GM13977 (cell line): ENCODE results near the gene POLA1.

Experiments
- DNase-seq: peaks from one replicate; pipeline ENCODE4 v3.0.0; 2012; ENCODE audit warnings: low spot score
- in situ Hi-C: fragments of 300-500 bp; cut with MboI; formaldehyde crosslinking; loops from one replicate; pipeline ENCODE4 v1.12.0; 2022; ENCODE audit warnings: low sequenced_read_pairs, low pct_unique_long_range_greater_than_20kb, mixed read lengths, inconsistent platforms; ENCODE audit not compliant: unreplicated experiment
- TF ChIP-seq, protein P1 (sequence below): IDR thresholded peaks from 2 replicates; pipeline ENCODE4 v1.5.1; 2012; ENCODE audit warnings: mild to moderate bottlenecking, control low read depth; ENCODE audit not compliant: insufficient read depth; ENCODE audit errors: extremely low read depth, missing control alignments

Gene POLA1

DNA sequence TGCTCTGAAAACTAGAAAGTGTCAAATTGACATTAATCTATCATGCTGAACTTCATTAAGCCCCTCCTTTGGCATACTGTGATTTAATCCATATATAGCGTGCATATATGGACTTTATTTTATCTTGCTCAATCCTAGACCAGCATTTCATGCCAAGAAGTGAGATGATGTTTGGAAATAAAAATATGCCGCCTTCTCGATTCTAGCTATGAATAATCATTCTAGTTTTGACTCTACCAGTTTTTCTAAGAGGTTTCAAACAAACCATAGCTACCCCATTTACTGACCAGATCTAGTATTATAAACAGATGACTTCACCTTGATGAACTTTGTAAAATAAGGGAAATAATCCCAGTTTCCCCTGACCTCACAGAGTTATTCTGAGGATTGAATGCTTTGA is 227.1 kb downstream of the POLA1 start:
- DNase-seq = peak; percentile 7
- in situ Hi-C loops = no loop called here
- TF ChIP-seq, protein P1, sequence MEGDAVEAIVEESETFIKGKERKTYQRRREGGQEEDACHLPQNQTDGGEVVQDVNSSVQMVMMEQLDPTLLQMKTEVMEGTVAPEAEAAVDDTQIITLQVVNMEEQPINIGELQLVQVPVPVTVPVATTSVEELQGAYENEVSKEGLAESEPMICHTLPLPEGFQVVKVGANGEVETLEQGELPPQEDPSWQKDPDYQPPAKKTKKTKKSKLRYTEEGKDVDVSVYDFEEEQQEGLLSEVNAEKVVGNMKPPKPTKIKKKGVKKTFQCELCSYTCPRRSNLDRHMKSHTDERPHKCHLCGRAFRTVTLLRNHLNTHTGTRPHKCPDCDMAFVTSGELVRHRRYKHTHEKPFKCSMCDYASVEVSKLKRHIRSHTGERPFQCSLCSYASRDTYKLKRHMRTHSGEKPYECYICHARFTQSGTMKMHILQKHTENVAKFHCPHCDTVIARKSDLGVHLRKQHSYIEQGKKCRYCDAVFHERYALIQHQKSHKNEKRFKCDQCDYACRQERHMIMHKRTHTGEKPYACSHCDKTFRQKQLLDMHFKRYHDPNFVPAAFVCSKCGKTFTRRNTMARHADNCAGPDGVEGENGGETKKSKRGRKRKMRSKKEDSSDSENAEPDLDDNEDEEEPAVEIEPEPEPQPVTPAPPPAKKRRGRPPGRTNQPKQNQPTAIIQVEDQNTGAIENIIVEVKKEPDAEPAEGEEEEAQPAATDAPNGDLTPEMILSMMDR = no peak

DNA sequence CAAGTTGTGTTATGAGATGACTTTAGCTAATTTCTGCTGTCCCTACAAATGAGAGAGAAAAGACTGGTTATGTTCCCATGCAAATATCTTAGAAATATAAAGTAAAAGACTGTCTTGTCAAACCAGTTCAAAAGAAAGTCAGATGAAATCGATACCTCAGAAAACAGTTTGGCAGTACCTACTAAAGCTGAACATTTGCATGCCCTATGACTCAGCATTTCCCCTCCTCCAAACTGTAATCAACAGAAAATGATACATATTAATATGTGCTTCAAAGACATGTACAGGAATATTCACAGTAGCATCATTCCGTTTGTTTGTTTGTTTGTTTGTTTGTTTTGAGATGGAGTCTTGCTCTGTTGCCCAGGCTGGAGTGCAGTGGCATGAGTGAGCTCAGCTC is 231.7 kb downstream of the POLA1 start:
- no peak for DNase-seq
- in situ Hi-C loops = no loop called here
- TF ChIP-seq, protein P1 = no peak

DNA sequence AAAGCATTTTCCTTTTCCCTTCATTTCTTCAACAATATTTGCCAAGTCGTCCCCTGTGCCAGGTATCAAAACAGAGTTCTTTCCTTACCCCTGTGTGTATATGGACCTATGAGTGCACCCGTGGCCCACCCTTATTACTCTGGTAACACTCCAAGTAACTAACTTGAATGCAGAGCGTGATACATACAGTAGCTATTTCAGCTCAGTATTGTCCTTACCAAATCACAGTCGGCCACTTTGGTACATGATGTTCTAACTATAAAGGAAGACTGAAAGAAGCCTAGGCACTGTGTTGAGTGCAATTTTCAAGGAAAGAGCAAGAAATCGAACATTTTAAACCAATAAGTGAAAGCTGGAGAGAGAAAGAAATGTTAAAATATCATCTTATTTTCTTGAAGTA is 233.7 kb downstream of the POLA1 start:
- TF ChIP-seq, protein P1 = no peak
- DNase-seq = no peak
- in situ Hi-C loops = no loop called here

DNA sequence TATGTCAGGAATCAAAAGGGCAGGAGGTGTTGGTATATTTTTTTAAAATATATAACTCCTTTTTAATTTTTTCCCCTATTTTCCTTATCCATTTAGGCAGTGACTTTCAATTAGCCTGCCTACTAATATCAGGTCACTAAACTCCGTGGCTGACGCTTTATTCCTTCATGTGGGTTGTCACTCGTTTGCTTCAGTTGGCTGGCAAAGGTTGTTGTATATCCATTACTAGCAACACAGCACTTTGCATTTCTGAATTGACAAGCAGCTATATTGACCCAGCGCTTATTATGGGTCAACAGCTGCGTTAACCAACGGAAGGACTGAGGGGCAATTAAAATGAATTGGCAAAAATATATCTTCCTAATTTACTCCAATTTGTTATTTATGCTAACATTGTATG is 234.4 kb downstream of the POLA1 start:
- TF ChIP-seq, protein P1 = no peak
- DNase-seq = no peak
- in situ Hi-C loops = no loop called here

DNA sequence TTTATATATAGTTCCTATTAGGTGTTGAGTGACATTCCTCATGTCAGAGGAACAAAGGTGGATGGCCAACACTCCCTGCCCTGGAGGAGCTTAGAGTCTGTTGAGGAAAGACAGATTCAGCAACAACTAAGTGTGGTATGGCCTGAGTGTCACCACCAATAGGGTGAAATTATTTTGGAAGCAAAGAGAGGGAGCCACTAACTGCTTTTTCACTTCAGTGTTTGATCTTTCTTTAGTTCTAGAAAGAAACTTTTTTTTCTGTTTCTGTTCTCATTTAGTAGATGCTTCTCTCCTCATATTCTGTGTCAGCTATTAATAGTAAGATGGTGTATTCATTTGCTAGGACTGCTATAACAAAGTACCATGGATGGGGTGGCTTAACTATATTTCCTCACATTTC is 240.6 kb downstream of the POLA1 start:
- TF ChIP-seq, protein P1 = no peak
- in situ Hi-C loops = no loop called here
- no peak for DNase-seq

DNA sequence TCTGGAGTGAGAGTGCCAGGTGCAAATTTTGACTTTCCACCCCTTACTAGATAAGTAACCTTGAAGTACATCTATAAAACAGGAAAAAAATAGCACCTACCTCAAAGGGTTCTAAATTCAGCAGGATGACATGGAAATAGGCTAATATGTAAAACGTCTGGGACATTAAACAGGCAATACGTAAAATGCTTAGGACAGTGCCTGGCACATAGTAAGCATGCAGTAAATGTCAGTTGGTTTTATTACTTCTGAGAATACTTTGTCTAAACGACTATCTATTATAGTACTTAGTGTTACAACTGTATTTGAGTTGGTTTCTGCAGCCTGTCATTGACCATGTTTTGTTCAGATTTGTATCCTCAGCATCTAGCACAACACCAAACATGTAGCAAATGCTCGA is 251.3 kb downstream of the POLA1 start:
- in situ Hi-C loops = no loop called here
- TF ChIP-seq, protein P1 = no peak
- DNase-seq = no peak

DNA sequence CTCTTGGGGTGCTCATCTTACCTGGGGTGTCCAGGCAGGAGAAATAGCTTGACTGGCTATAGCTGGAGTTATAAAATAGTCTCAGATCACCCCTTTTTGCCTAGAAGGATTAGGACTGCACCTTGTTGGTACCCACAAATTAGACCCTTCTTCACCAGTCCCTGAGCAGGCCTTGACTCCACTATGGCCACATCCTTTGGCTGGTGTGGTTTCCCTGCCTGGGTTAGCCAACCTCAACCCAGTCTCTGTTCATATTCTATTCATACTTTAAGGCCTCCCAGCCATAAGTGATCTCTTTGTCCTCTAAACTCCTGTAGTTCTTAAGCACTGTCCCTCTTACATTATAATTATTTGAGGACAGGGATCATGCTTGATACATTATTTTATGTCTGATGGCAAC is 252.7 kb downstream of the POLA1 start:
- no peak for DNase-seq
- TF ChIP-seq, protein P1 = no peak
- in situ Hi-C loops = no loop called here
